ENCODE measurements around the gene CETP. TPM values are rescaled to one million over a fixed set of nuclear protein-coding genes. Genes with fewer than 3 reads are reported as not detected.
"Not testable (repeated sequence)": the region's sequence is repeated elsewhere in the genome, so short reads cannot be mapped to it uniquely, and the experiment has no call there.

The CETP gene
- total and polyA plus RNA-seq, 2 donors (not counting 1 experiment from before 2014, with no cell fraction given), result 0.06 TPM; not detected in 1

- Histone ChIP-seq H3K4me1 (ENCODE audit: control insufficient read depth, extremely low read depth, insufficient read depth, low read length) (peaks cover 18% of the 10 kb centered on the region), H3K9ac (ENCODE audit: insufficient read depth, low read length) (no peak overlapping the region), H3K79me2 (ENCODE audit: control insufficient read depth, insufficient read depth, low read length) (peaks cover 26% of the 10 kb centered on the region), H3K36me3 (ENCODE audit: control insufficient read depth, insufficient read depth, low read length) (peaks cover 2% of the 10 kb centered on the region), H3K27ac (ENCODE audit: insufficient read depth, low read length) (peak overlapping the region; percentile 55), H3K9me3 (ENCODE audit: control insufficient read depth, insufficient read depth, low read depth, low read length) (no peaks in the 10 kb centered on the region), H3K4me3 (replicated peaks in 1 of 4; ENCODE audit: control extremely low read depth in 1 of 4, insufficient read depth in 1 of 4, low read depth in 3 of 4, low read length in 4 of 4) (no peak overlapping the region), H3K4me2 (ENCODE audit: extremely low read depth, insufficient read depth, low read length) (no peak overlapping the region), H4K20me1 (ENCODE audit: control insufficient read depth, extremely low read depth, insufficient read depth, low read length) (no peaks in the 10 kb centered on the region), H3K27me3 (ENCODE audit: control insufficient read depth, insufficient read depth, low read length) (no peaks in the 10 kb centered on the region), H2AFZ (ENCODE audit: low read length) (no peak overlapping the region)
- TF ChIP-seq EZH2 (IDR thresholded peaks at IDR 0.05; ENCODE audit: low read length, missing control alignments) (no peak), CTCF (conservative IDR thresholded peaks at IDR 0.05 in 1 of 2, IDR thresholded peaks at IDR 0.05 in 1 of 2; ENCODE audit: low read depth in 1 of 2, low read length in 2 of 2) (no peak)
- DNase-seq (ENCODE audit: low read depth in 2 of 2), result no peak
These were observed 24.6 kb downstream of the CETP start for GRCh38 chr16:56986361-56986760.

DNA sequence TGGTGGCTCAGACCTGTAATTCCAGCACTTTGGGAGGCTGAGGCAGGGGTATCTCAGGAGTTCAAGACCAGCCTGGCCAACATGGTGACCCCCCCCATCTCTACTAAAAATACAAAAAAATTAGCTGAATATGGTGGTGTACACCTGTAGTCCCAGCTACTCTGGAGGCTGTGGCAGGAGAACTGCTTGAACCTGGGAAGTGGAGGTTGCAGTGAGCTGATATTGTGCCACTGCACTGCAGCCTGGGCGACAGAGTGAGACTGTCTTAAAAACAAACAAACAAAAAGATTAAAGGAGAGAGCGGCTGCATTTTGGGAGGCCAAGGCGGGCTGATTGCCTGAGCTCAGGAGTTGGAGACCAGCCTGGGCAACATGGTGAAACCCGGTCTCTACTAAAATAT lies 25.2 kb downstream of the CETP start:
- H2AFZ ChIP-seq (ENCODE audit: low read length); DNase-seq (ENCODE audit: low read depth in 2 of 2); H3K4me3 ChIP-seq (replicated peaks in 1 of 4; ENCODE audit: control extremely low read depth in 1 of 4, insufficient read depth in 1 of 4, low read depth in 3 of 4, low read length in 4 of 4); H3K4me2 ChIP-seq (ENCODE audit: extremely low read depth, insufficient read depth, low read length); H3K27me3 ChIP-seq (ENCODE audit: control insufficient read depth, insufficient read depth, low read length); H3K9me3 ChIP-seq (ENCODE audit: control insufficient read depth, insufficient read depth, low read depth, low read length); H3K27ac ChIP-seq (ENCODE audit: insufficient read depth, low read length); H3K9ac ChIP-seq (ENCODE audit: insufficient read depth, low read length); H4K20me1 ChIP-seq (ENCODE audit: control insufficient read depth, extremely low read depth, insufficient read depth, low read length); H3K36me3 ChIP-seq (ENCODE audit: control insufficient read depth, insufficient read depth, low read length): not testable (repeated sequence)
- H3K79me2 ChIP-seq (ENCODE audit: control insufficient read depth, insufficient read depth, low read length), result peaks cover 30% of the 10 kb centered on the region
- H3K4me1 ChIP-seq (ENCODE audit: control insufficient read depth, extremely low read depth, insufficient read depth, low read length), result peaks cover 20% of the 10 kb centered on the region

DNA sequence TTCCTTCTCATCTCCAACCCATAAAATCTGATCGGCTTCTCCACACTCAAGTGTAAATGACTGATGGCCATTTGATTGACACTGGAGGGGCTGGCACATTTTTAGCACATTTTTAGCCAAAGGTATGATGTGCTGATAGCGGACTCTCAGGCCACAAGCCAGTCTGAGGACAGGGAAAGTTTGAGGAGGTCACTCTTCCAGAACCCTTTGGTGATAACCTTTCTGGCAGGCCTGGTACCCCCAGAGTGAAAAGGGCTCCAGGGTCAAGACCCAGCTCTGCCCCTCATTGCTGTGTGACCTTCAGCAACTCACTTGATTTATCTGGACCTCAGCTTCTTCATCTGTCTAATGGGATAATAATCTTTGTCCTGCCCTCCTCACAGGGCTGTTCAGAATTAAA lies 25.9 kb downstream of the CETP start:
- Histone ChIP-seq H3K27me3 (ENCODE audit: control insufficient read depth, insufficient read depth, low read length) (no peaks in the 10 kb centered on the region), H3K9ac (ENCODE audit: insufficient read depth, low read length) (no peak overlapping the region), H2AFZ (ENCODE audit: low read length) (no peak overlapping the region), H3K36me3 (ENCODE audit: control insufficient read depth, insufficient read depth, low read length) (peaks cover 5% of the 10 kb centered on the region), H3K79me2 (ENCODE audit: control insufficient read depth, insufficient read depth, low read length) (peaks cover 33% of the 10 kb centered on the region), H4K20me1 (ENCODE audit: control insufficient read depth, extremely low read depth, insufficient read depth, low read length) (no peaks in the 10 kb centered on the region), H3K4me2 (ENCODE audit: extremely low read depth, insufficient read depth, low read length) (no peak overlapping the region), H3K4me3 (replicated peaks in 1 of 4; ENCODE audit: control extremely low read depth in 1 of 4, insufficient read depth in 1 of 4, low read depth in 3 of 4, low read length in 4 of 4) (peak overlapping the region in 1 of 4 experiments; percentile 85), H3K9me3 (ENCODE audit: control insufficient read depth, insufficient read depth, low read depth, low read length) (no peaks in the 10 kb centered on the region), H3K4me1 (ENCODE audit: control insufficient read depth, extremely low read depth, insufficient read depth, low read length) (peaks cover 20% of the 10 kb centered on the region), H3K27ac (ENCODE audit: insufficient read depth, low read length) (no peak overlapping the region)
- TF ChIP-seq EZH2 (IDR thresholded peaks at IDR 0.05; ENCODE audit: low read length, missing control alignments) (no peak), CTCF (conservative IDR thresholded peaks at IDR 0.05 in 1 of 2, IDR thresholded peaks at IDR 0.05 in 1 of 2; ENCODE audit: low read depth in 1 of 2, low read length in 2 of 2) (no peak)
- DNase-seq (ENCODE audit: low read depth in 2 of 2), result no peak

Measured in fibroblast of lung (primary cell).